GM23338 (cell line): ENCODE results near the gene PARVA. TPM values are rescaled to one million over a fixed set of nuclear protein-coding genes. Genes with fewer than 3 reads are reported as not detected.
"Not testable (repeated sequence)": the region's sequence is repeated elsewhere in the genome, so short reads cannot be mapped to it uniquely, and the experiment has no call there.

Experiments
- ATAC-seq: fragments of 200-7000 bp; cut with Tn5 transposase; 3 replicates; pipeline ENCODE4 v1.9.1; 2020
- DNase-seq: peaks from one replicate; pipeline ENCODE4 v3.0.0-alpha.2; 2015; ENCODE audit warnings: low spot score
- H2AFZ ChIP-seq: fragments of 200-600 bp; sonication (generic); 2 replicates; pipeline ENCODE4 v1.8.0; 2016; ENCODE audit warnings: antibody characterized with exemption, mild to moderate bottlenecking, moderate library complexity
- H3F3A ChIP-seq: fragments of 200-600 bp; sonication (generic); replicated peaks from 2 replicates; pipeline ENCODE4 v1.8.0; 2017; ENCODE audit warnings: antibody characterized with exemption, mixed run types, low read depth
- H3K27ac ChIP-seq: fragments of 200-600 bp; sonication (generic); 2 replicates; pipeline ENCODE4 v1.6.1; 2016; ENCODE audit warnings: low read depth
- H3K27me3 ChIP-seq: fragments of 200-600 bp; sonication (generic); 2 replicates; pipeline ENCODE4 v1.8.0; 2016; ENCODE audit warnings: mild to moderate bottlenecking, mixed run types, moderate library complexity; ENCODE audit not compliant: insufficient read depth
- H3K36me3 ChIP-seq: fragments of 200-600 bp; sonication (generic); 2 replicates; pipeline ENCODE4 v1.8.0; 2016; ENCODE audit warnings: mild to moderate bottlenecking; ENCODE audit not compliant: insufficient read depth
- H3K4me1 ChIP-seq: fragments of 200-600 bp; sonication (generic); 2 replicates; pipeline ENCODE4 v1.8.0; 2016; ENCODE audit warnings: mild to moderate bottlenecking, moderate library complexity; ENCODE audit not compliant: insufficient read depth
- H3K4me2 ChIP-seq: fragments of 200-600 bp; sonication (generic); 2 replicates; pipeline ENCODE4 v1.7.1; 2017; ENCODE audit warnings: mixed run types
- H3K4me3 ChIP-seq: fragments of 200-600 bp; sonication (generic); 2 replicates; pipeline ENCODE4 v1.6.1; 2016; ENCODE audit warnings: mixed run types
- H3K79me2 ChIP-seq: fragments of 200-600 bp; sonication (generic); replicated peaks from 2 replicates; pipeline ENCODE4 v1.8.0; 2017; ENCODE audit warnings: mild to moderate bottlenecking; ENCODE audit not compliant: insufficient read depth
- H3K9me2 ChIP-seq: fragments of 200-600 bp; sonication (generic); 2 replicates; pipeline ENCODE4 v1.8.0; 2017; ENCODE audit not compliant: insufficient read depth
- H4K20me1 ChIP-seq: fragments of 200-600 bp; sonication (generic); replicated peaks from 2 replicates; pipeline ENCODE4 v1.8.0; 2017; ENCODE audit warnings: mild to moderate bottlenecking; ENCODE audit not compliant: insufficient read depth
- H3K27ac Mint-ChIP-seq: 2 replicates; pipeline ENCODE4 v1.8.0; 2020; ENCODE audit warnings: inconsistent platforms, mild to moderate bottlenecking, moderate library complexity, mixed read lengths
- H3K27me3 Mint-ChIP-seq: 3 replicates; pipeline ENCODE4 v1.8.0; 2022; ENCODE audit warnings: low read depth, mild to moderate bottlenecking, moderate library complexity, mixed read lengths, inconsistent platforms; ENCODE audit not compliant: insufficient read depth, poor library complexity
- H3K36me3 Mint-ChIP-seq: 3 replicates; pipeline ENCODE4 v1.8.0; 2021; ENCODE audit warnings: low read depth, mild to moderate bottlenecking, inconsistent platforms, moderate library complexity, mixed read lengths
- H3K4me1 Mint-ChIP-seq: 3 replicates; pipeline ENCODE4 v1.8.0; 2020; ENCODE audit warnings: mild to moderate bottlenecking, inconsistent platforms, mixed read lengths
- H3K4me3 Mint-ChIP-seq: 3 replicates; pipeline ENCODE4 v1.8.0; 2021; ENCODE audit warnings: moderate library complexity, mild to moderate bottlenecking, inconsistent platforms, mixed read lengths
- H3K9me3 Mint-ChIP-seq: 3 replicates; pipeline ENCODE4 v1.8.0; 2020; ENCODE audit warnings: moderate library complexity, mild to moderate bottlenecking, inconsistent platforms, mixed read lengths
- CREB1 ChIP-seq: fragments of 250-450 bp; sonication (Bioruptor Pico); IDR thresholded peaks from 2 replicates; pipeline ENCODE4 v1.5.0; 2020; ENCODE audit warnings: low read depth, mild to moderate bottlenecking, moderate library complexity
- CTCF ChIP-seq, 2 experiments: fragments of 200-600 bp in 1 of 2; sonication (generic) in 1 of 2; conservative IDR thresholded peaks; 2 replicates each; pipeline versions ENCODE4 v1.5.1 to v1.6.1; 2016 to 2017; ENCODE audit warnings: antibody characterized with exemption in 2 of 2, low read depth in 2 of 2, mild to moderate bottlenecking in 2 of 2, moderate library complexity in 1 of 2
- ETS1 ChIP-seq: IDR thresholded peaks from 2 replicates; pipeline ENCODE4 v1.6.1; 2016; ENCODE audit warnings: antibody characterized with exemption
- EZH2 ChIP-seq: fragments of 200-600 bp; sonication (generic); IDR thresholded peaks from one replicate; pipeline ENCODE4 v1.8.0; 2017; ENCODE audit warnings: antibody characterized with exemption, mild to moderate bottlenecking, low read depth; ENCODE audit not compliant: unreplicated experiment
- EZH2phosphoT487 ChIP-seq: fragments of 200-600 bp; sonication (generic); IDR thresholded peaks from one replicate; pipeline ENCODE4 v1.8.1; 2018; ENCODE audit warnings: antibody characterized with exemption; ENCODE audit not compliant: unreplicated experiment
- JUNB ChIP-seq: IDR thresholded peaks from one replicate; pipeline ENCODE4 v1.6.1; 2016; ENCODE audit warnings: antibody characterized with exemption; ENCODE audit not compliant: unreplicated experiment
- POLR2AphosphoS5 ChIP-seq: IDR thresholded peaks from 2 replicates; pipeline ENCODE4 v1.6.1; 2016; ENCODE audit warnings: antibody characterized with exemption, low read depth
- STAT1 ChIP-seq: IDR thresholded peaks from one replicate; pipeline ENCODE4 v1.6.1; 2016; ENCODE audit warnings: antibody characterized with exemption; ENCODE audit not compliant: unreplicated experiment
- ZNF114 ChIP-seq: fragments of 250-450 bp; sonication (Bioruptor Pico); IDR thresholded peaks from 2 replicates; pipeline ENCODE4 v1.5.0; 2020; ENCODE audit warnings: mild to moderate bottlenecking, moderate library complexity
- polyA plus RNA-seq: library from polyadenylated mRNA; unstranded; fragments of >200 nt; fragmentation: Nextera tagmentation; extraction: Ambion mirVana; gene quantifications from 2 replicates; pipeline ENCODE4 v1.2.1, GENCODE V29; 2016
- total RNA-seq: library from RNA; depleted of rRNA; stranded (reverse); fragments of >200 nt; shearing (Covaris generic); gene quantifications from 2 replicates; pipeline ENCODE4 v1.2.3, GENCODE V29; 2014

PARVA gene
- total and polyA plus RNA-seq, 2 experiments from 2014 or later: 5.8 to 6.9 TPM

- TF ChIP-seq ETS1 (no peak), CREB1 (no peak), EZH2 (no peak)
Observed at GRCh38 chr11:12353534-12353933, 23.8 kb upstream of the PARVA start (continued).

- no peaks in the 10 kb centered on the region for H4K20me1 ChIP-seq
- peak overlapping the region; percentile 78; the same call in 1 of the 2 replicates for H2AFZ ChIP-seq
- Mint-ChIP-seq H3K4me1 (peaks cover 3% of the 10 kb centered on the region; the same call in 2 of the 3 replicates), H3K27ac (no peak overlapping the region), H3K36me3 (no peaks in the 10 kb centered on the region), H3K9me3 (no peaks in the 10 kb centered on the region), H3K27me3 (peaks cover 2% of the 10 kb centered on the region), H3K4me3 (no peak overlapping the region)
- no peaks in the 10 kb centered on the region for H3K4me1 ChIP-seq
- H3K27ac ChIP-seq: no peak overlapping the region
- H3K79me2 ChIP-seq: no peaks in the 10 kb centered on the region
- H3K4me3 ChIP-seq: no peak overlapping the region
- TF ChIP-seq CTCF (conservative IDR thresholded peaks at IDR 0.05; ENCODE audit: low read depth in 2 of 2) (peak in 1 of 2 experiments; percentile 58; a peak in 3 of 4 replicates), STAT1 (no peak), POLR2AphosphoS5 (no peak)
- no peaks in the 10 kb centered on the region for H3F3A ChIP-seq
- H3K36me3 ChIP-seq: no peaks in the 10 kb centered on the region
- peak; percentile 52 for DNase-seq
- no peaks in the 10 kb centered on the region for H3K27me3 ChIP-seq
- no peak overlapping the region for H3K4me2 ChIP-seq
- peak; percentile 61 for ATAC-seq
- H3K9me2 ChIP-seq: no peaks in the 10 kb centered on the region
Observed at GRCh38 chr11:12354750-12355545, 22.4 kb upstream of the PARVA start.

GRCh38 chr11:12356944-12357655 lies 20.3 kb upstream of the PARVA start:
- DNase-seq: no peak
- Histone ChIP-seq H2AFZ (peak overlapping the region; percentile 6), H3K27ac (no peak overlapping the region), H3K9me2 (no peaks in the 10 kb centered on the region), H4K20me1 (no peaks in the 10 kb centered on the region), H3K4me3 (no peak overlapping the region), H3F3A (no peaks in the 10 kb centered on the region), H3K4me1 (no peaks in the 10 kb centered on the region), H3K27me3 (no peaks in the 10 kb centered on the region), H3K4me2 (no peak overlapping the region), H3K36me3 (no peaks in the 10 kb centered on the region), H3K79me2 (no peaks in the 10 kb centered on the region)
- Mint-ChIP-seq H3K27me3 (peaks cover 2% of the 10 kb centered on the region), H3K4me3 (no peak overlapping the region), H3K36me3 (no peaks in the 10 kb centered on the region), H3K4me1 (peaks cover 8% of the 10 kb centered on the region), H3K9me3 (no peaks in the 10 kb centered on the region), H3K27ac (no peak overlapping the region)
- peak; percentile 51 for ATAC-seq
- TF ChIP-seq EZH2phosphoT487: no peak
- TF ChIP-seq JUNB: no peak
- no peak for TF ChIP-seq ZNF114 (CRISPR knock-in tag)
- no peak for TF ChIP-seq POLR2AphosphoS5
- TF ChIP-seq EZH2: no peak
- TF ChIP-seq CTCF (conservative IDR thresholded peaks at IDR 0.05; ENCODE audit: low read depth in 2 of 2): no peak

- H3K4me3 ChIP-seq, H3K4me1 ChIP-seq, H3K79me2 ChIP-seq, H3K27ac ChIP-seq, H3K27ac Mint-ChIP-seq, H3F3A ChIP-seq, H3K9me3 Mint-ChIP-seq, H3K9me2 ChIP-seq, H3K27me3 Mint-ChIP-seq, DNase-seq, H3K4me3 Mint-ChIP-seq, H3K27me3 ChIP-seq, H4K20me1 ChIP-seq, H3K4me2 ChIP-seq, H3K36me3 ChIP-seq, H3K36me3 Mint-ChIP-seq, ATAC-seq: not testable (repeated sequence)
- H2AFZ ChIP-seq: peak overlapping the region; percentile 40; the same call in 1 of the 2 replicates
- peaks cover 11% of the 10 kb centered on the region for H3K4me1 Mint-ChIP-seq
Observed at GRCh38 chr11:12357697-12358096, 19.7 kb upstream of the PARVA start.
